NCI-H460 (cell line): Measurements from ENCODE around the gene LAMA3. TPM values are rescaled to one million over a fixed set of nuclear protein-coding genes. Genes with fewer than 3 reads are reported as not detected.
"Not testable (repeated sequence)": the region's sequence is repeated elsewhere in the genome, so short reads cannot be mapped to it uniquely, and the experiment has no call there.

Source experiments
- DNase-seq: peaks from one replicate; pipeline ENCODE4 v3.0.0-alpha.2; 2016; ENCODE audit warnings: low read depth; ENCODE audit errors: extremely low read depth
- total RNA-seq: library from RNA; depleted of rRNA; stranded (reverse); fragments of >200 nt; shearing (Covaris generic); gene quantifications from 2 replicates; pipeline ENCODE4 v1.2.3, GENCODE V29; 2014

LAMA3 gene
- total RNA-seq, 1 experiment from 2014 or later: 3.9 TPM

- no peak for DNase-seq
Observed at GRCh38 chr18:23725827-23726661, 36.8 kb downstream of the LAMA3 start.

GRCh38 chr18:23727707-23728493, 38.6 kb downstream of the LAMA3 start:
- no peak for DNase-seq

GRCh38 chr18:23730857-23731256, 41.6 kb downstream of the LAMA3 start:
- no peak for DNase-seq

- DNase-seq: no peak
Observed at GRCh38 chr18:23731861-23732260, 42.6 kb downstream of the LAMA3 start.

- no peak for DNase-seq
Observed at GRCh38 chr18:23732439-23732838, 43.2 kb downstream of the LAMA3 start.

- DNase-seq: not testable (repeated sequence)
Observed at GRCh38 chr18:23733265-23733664, 44.0 kb downstream of the LAMA3 start.

- DNase-seq: no peak
Observed at GRCh38 chr18:23733895-23734294, 44.6 kb downstream of the LAMA3 start.

- no peak for DNase-seq
Observed at GRCh38 chr18:23735021-23735464, 45.8 kb downstream of the LAMA3 start.

- no peak for DNase-seq
Observed at GRCh38 chr18:23737578-23737977, 48.3 kb downstream of the LAMA3 start.

- no peak for DNase-seq
Observed at GRCh38 chr18:23738151-23738550, 48.9 kb downstream of the LAMA3 start.

- DNase-seq: no peak
Observed at GRCh38 chr18:23738575-23738974, 49.3 kb downstream of the LAMA3 start.

GRCh38 chr18:23740105-23740830, 51.0 kb downstream of the LAMA3 start:
- no peak for DNase-seq

GRCh38 chr18:23741967-23742366, 52.7 kb downstream of the LAMA3 start:
- not testable (repeated sequence) for DNase-seq

GRCh38 chr18:23743733-23744333, 54.6 kb downstream of the LAMA3 start:
- DNase-seq: no peak

- no peak for DNase-seq
Observed at GRCh38 chr18:23745366-23745765, 56.1 kb downstream of the LAMA3 start.

- no peak for DNase-seq
Observed at GRCh38 chr18:23746851-23747250, 57.6 kb downstream of the LAMA3 start.

GRCh38 chr18:23752363-23752762, 63.1 kb downstream of the LAMA3 start:
- no peak for DNase-seq

GRCh38 chr18:23752796-23753195, 63.5 kb downstream of the LAMA3 start:
- no peak for DNase-seq

- DNase-seq: no peak
Observed at GRCh38 chr18:23756590-23757436, 67.6 kb downstream of the LAMA3 start.

GRCh38 chr18:23757437-23757733, 68.1 kb downstream of the LAMA3 start:
- no peak for DNase-seq
